Muscle layer of duodenum (tissue), 2 donors: ENCODE measurements around the gene SPTLC3.

Source experiments
- H3K27ac ChIP-seq: one replicate; pipeline ENCODE4 v1.7.0; 2013; ENCODE audit warnings: mild to moderate bottlenecking, low read length
- H3K27me3 ChIP-seq: one replicate; pipeline ENCODE4 v1.7.0; 2013; ENCODE audit warnings: low read depth, mild to moderate bottlenecking, control low read depth, low read length
- H3K36me3 ChIP-seq, 2 donors: one replicate each; pipeline ENCODE4 v1.7.0; 2013; ENCODE audit warnings: low read length in 2 of 2, control low read depth in 1 of 2, mild to moderate bottlenecking in 1 of 2; ENCODE audit not compliant: insufficient read depth in 2 of 2, control insufficient read depth in 1 of 2
- H3K4me1 ChIP-seq, 2 donors: one replicate each; pipeline ENCODE4 v1.7.0; 2013; ENCODE audit warnings: low read length in 2 of 2, mild to moderate bottlenecking in 2 of 2, control low read depth in 1 of 2, moderate library complexity in 1 of 2; ENCODE audit not compliant: insufficient read depth in 2 of 2, control insufficient read depth in 1 of 2
- H3K4me3 ChIP-seq, 2 donors: one replicate each; pipeline ENCODE4 v1.7.0; 2013; ENCODE audit warnings: low read length in 2 of 2, low read depth in 1 of 2, mild to moderate bottlenecking in 1 of 2
- H3K9me3 ChIP-seq, 2 donors: one replicate each; pipeline ENCODE4 v1.7.0; 2013; ENCODE audit warnings: low read length in 2 of 2, control low read depth in 1 of 2, mild to moderate bottlenecking in 1 of 2; ENCODE audit not compliant: control insufficient read depth in 1 of 2
- donor health status: healthy.

Gene SPTLC3

GRCh38 chr20:12989586-12990115 lies 19.1 kb upstream of the SPTLC3 start:
- no peak overlapping the region for H3K27ac ChIP-seq

DNA sequence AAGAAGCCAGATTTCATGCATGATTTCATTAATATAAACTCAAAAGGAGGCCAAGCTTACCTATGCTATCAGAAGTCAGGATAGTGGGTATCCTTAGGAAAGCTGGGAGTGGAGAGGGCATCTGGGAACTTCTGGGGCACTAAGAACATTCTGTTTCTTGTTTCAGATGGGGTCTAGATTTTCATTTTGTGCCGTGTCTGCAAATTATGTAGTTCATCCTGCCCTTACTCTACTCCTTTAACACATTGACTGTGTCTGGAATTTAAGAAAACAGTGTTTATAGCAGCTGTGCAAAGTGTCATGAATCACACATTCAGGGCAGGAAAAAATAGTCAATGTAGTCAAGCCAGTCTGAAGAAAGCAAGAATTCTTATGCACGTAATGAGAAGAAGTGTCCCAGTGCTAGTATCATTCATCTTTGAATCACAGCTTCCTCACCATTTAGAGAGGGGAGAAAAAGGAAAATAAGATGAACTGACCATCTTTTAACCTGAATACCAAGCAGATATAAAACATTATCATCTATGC lies 11.6 kb upstream of the SPTLC3 start:
- Histone ChIP-seq H3K27me3 (no peaks in the 10 kb centered on the region), H3K36me3 (no peaks in the 10 kb centered on the region), H3K27ac (no peak overlapping the region), H3K4me1 (no peaks in the 10 kb centered on the region), H3K9me3 (no peaks in the 10 kb centered on the region), H3K4me3 (no peak overlapping the region)

More at GRCh38 chr20:12989586-12990115, 19.1 kb upstream of the SPTLC3 start:
- H3K9me3 ChIP-seq, result no peaks in the 10 kb centered on the region
- no peaks in the 10 kb centered on the region for H3K36me3 ChIP-seq
- no peak overlapping the region for H3K4me3 ChIP-seq
- H3K4me1 ChIP-seq, result no peaks in the 10 kb centered on the region
- H3K27me3 ChIP-seq, result no peaks in the 10 kb centered on the region

- Histone ChIP-seq H3K36me3 (no peaks in the 10 kb centered on the region), H3K27me3 (no peaks in the 10 kb centered on the region), H3K27ac (no peak overlapping the region), H3K4me1 (no peaks in the 10 kb centered on the region), H3K4me3 (no peak overlapping the region), H3K9me3 (no peaks in the 10 kb centered on the region)
Observed at GRCh38 chr20:12998046-12998445, 10.7 kb upstream of the SPTLC3 start.

- H3K4me1 ChIP-seq, result no peaks in the 10 kb centered on the region
- H3K9me3 ChIP-seq, result no peaks in the 10 kb centered on the region
- H3K27ac ChIP-seq, result no peak overlapping the region
- no peaks in the 10 kb centered on the region for H3K36me3 ChIP-seq
- no peak overlapping the region for H3K4me3 ChIP-seq
- H3K27me3 ChIP-seq, result no peaks in the 10 kb centered on the region
Observed at GRCh38 chr20:12999201-12999600, 9.6 kb upstream of the SPTLC3 start.

GRCh38 chr20:13002251-13002650 lies 6.5 kb upstream of the SPTLC3 start:
- Histone ChIP-seq H3K27me3 (no peaks in the 10 kb centered on the region), H3K36me3 (no peaks in the 10 kb centered on the region), H3K4me3 (no peak overlapping the region), H3K4me1 (no peaks in the 10 kb centered on the region), H3K9me3 (no peaks in the 10 kb centered on the region), H3K27ac (no peak overlapping the region)

DNA sequence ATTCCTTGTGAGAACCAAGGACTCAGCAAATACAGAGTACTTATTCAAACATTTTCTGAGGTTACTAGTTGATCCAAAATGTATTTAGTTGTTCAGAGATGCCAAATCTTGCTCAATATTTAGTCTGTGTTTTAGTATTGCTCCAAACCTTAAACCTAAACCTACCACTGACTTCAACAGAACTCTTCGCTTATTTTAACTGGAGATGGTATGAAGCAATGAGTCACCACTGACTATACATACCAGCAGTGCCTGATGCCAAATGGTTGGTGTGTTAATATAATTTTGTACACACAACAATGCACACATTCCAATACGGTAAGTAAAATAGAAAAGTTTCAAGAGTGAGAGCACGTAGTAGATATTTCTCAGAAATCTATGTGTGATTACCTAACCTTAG lies 1.9 kb upstream of the SPTLC3 start:
- Histone ChIP-seq H3K36me3 (no peaks in the 10 kb centered on the region), H3K9me3 (no peaks in the 10 kb centered on the region), H3K27ac (no peak overlapping the region), H3K27me3 (no peaks in the 10 kb centered on the region), H3K4me1 (peaks cover 0 to 10% of the 10 kb centered on the region in 2 donors), H3K4me3 (no peak overlapping the region)

DNA sequence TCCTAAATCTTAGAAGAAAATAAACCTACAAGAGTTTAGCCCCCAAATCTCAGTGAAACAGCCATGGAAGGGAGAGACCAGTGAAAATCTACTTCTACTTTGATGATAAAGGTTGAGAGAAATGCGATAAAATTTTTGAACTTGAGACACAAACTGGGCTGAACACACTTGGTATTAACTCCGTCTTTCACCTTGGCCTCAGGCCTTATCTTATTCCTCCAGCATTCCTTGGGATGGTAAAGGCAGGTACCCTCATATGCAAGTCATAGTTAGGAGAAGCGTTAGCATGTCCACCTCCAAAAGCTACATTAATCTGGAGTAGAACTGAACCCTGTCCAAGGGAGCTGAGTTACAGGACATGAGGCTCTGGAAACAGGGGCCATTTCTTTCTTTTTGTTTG lies 1.2 kb upstream of the SPTLC3 start:
- no peaks in the 10 kb centered on the region for H3K27me3 ChIP-seq

GRCh38 chr20:13009682-13010406 lies 1.1 kb downstream of the SPTLC3 start:
- H3K36me3 ChIP-seq, result no peaks in the 10 kb centered on the region
- H3K27ac ChIP-seq, result peak overlapping the region; percentile 75
- peaks cover 0 to 10% of the 10 kb centered on the region in 2 donors for H3K4me1 ChIP-seq
- H3K4me3 ChIP-seq, result peak overlapping the region; percentile 59 to 77
- H3K27me3 ChIP-seq, result no peaks in the 10 kb centered on the region
- H3K9me3 ChIP-seq, result no peaks in the 10 kb centered on the region

More for the DNA sequence above, 1.2 kb upstream of the SPTLC3 start:
- Histone ChIP-seq H3K4me1 (peaks cover 0 to 10% of the 10 kb centered on the region in 2 donors), H3K27ac (no peak overlapping the region), H3K9me3 (no peaks in the 10 kb centered on the region), H3K4me3 (no peak overlapping the region), H3K36me3 (no peaks in the 10 kb centered on the region)

GRCh38 chr20:13012886-13013285 lies 4.1 kb downstream of the SPTLC3 start:
- no peaks in the 10 kb centered on the region for H3K27me3 ChIP-seq
- H3K4me3 ChIP-seq, result no peak overlapping the region
- H3K27ac ChIP-seq, result no peak overlapping the region
- no peaks in the 10 kb centered on the region for H3K36me3 ChIP-seq
- no peaks in the 10 kb centered on the region for H3K9me3 ChIP-seq
- peaks cover 0 to 10% of the 10 kb centered on the region in 2 donors for H3K4me1 ChIP-seq

GRCh38 chr20:13013411-13013810 lies 4.6 kb downstream of the SPTLC3 start:
- H3K9me3 ChIP-seq, result no peaks in the 10 kb centered on the region
- peaks cover 0 to 10% of the 10 kb centered on the region in 2 donors for H3K4me1 ChIP-seq

DNA sequence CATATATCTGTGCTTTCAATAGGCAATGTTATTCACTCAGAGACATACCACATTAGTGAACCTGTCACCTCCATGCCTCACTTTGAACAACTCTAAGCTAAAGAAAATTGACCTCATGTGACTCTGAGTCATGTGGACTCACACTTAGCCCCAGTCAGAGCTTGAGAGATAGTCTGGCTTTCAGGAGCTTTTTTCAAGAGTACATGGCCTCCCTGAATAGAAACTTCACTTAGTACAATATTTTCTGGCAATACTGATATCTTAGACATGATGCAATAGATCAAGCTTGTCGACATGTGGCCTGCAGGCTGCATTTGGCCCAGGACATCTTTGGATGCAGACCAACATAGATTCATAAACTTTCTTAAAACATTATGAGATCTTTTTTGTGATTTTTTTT lies 8.5 kb downstream of the SPTLC3 start:
- Histone ChIP-seq H3K4me3 (no peak overlapping the region), H3K9me3 (peaks cover 8 to 10% of the 10 kb centered on the region in 2 donors), H3K4me1 (no peaks in the 10 kb centered on the region), H3K36me3 (no peaks in the 10 kb centered on the region), H3K27me3 (no peaks in the 10 kb centered on the region), H3K27ac (no peak overlapping the region)

More at GRCh38 chr20:13013411-13013810, 4.6 kb downstream of the SPTLC3 start:
- H3K4me3 ChIP-seq, result no peak overlapping the region
- H3K27ac ChIP-seq, result no peak overlapping the region
- H3K27me3 ChIP-seq, result no peaks in the 10 kb centered on the region
- H3K36me3 ChIP-seq, result no peaks in the 10 kb centered on the region
